ENCODE measurements around the gene UBAC1.

UBAC1 gene

DNA sequence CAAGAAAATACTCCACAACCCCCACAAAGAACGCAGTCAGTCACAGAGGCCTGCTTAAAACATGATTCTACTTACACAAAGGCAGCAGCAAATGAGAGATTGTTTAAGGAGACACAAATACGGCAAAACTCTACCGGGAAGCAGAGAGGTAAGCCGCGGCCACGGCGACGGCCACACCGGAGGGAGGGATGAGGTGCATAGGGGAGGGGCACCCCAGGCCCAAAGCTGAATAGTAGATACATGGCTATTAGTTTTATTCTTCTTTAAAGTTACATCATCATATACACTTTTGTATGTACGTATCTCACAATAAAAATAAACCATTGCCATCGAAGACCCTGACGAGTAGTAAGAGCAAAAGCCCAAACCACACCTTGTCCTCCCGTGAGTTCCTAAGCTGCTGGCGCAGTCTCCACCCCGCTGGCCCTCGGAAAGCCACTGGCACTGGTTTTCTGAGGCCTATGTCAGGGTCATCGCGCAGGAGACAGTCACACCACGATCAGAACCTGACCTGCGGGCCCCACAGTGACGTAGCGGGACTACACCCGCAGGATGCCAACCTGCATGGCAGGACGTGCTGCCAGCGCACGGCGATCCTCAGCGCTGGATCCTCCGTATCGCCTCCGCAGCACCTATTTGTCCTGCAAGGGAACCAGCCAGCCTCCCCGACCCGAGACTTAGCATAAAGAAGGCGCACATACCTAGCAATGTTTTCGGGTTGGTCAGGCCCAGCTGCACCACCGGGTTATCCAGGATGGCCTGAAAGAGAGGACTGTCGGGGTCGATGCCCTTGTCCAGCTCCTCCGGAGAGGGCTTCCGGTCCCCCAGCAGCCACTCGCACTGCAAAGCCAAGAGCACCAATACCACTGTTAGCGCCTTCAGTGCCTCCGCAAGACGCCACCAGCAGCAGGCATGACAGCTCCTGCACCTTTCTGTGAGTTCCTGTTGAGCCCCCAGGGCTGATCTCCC, 23.4 kb downstream of the UBAC1 start:
- no peak for DNase-seq

DNA sequence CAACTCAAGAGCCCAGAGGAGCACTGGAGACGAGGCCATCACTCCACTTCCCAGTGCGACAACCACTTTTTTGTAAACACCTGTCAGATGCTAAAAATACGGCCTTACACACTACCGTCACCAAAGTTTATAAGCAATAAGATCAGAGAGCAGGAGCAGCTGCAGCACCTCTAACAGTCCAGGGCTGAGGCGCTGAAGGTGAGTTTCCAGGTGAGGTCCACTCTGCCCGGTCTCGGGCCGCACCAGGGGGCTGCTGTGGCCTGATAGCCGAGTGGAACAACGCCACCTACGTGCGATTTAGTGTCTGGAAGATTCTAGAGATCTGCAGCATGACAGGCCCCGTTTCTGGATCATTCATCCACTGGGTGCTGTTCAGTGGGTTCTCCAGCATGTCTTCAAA, 28.1 kb downstream of the UBAC1 start:
- no peak for DNase-seq

DNA sequence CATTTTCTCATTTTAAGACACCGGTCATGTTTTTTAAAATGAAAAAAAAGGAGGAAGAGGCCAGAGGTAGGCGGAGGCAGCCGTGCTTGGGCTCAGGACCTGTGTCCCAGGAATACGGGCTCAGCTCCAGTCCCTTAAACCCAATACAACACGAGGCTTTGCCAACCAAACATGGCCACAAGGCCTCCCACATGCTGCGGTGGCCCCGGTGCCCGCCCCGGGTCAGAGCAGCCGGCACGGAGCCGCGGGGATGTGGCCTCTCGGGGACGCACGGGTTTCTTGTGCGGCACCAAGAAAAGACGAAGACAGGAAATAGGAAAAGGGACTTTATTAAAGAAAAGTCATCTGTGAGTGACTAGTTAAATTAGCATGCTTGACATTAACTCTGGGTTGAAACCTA, 28.5 kb downstream of the UBAC1 start:
- no peak for DNase-seq

DNA sequence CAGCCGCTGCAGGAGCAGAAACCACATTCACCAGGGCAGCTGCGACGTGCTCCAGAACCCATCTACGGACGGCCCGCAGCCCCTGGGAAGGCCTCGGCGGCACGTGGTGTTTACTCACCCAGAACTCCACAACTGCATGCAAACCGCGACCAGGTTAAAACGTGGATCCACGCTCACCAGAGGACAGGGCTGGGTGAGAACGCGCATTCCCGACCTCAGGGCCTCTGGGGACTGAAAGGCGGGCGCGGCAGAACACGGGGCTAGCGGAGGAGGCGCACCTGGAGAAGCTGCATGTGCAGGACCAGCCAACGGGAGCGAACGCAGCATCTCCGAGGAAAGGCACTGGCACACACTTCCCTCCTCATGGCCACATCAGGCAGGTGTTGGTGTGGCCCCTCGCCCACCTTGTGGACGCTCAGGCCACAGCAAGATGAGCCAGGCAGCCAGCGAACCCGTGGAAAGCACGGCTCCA, 29.8 kb downstream of the UBAC1 start:
- DNase-seq: no peak

DNA sequence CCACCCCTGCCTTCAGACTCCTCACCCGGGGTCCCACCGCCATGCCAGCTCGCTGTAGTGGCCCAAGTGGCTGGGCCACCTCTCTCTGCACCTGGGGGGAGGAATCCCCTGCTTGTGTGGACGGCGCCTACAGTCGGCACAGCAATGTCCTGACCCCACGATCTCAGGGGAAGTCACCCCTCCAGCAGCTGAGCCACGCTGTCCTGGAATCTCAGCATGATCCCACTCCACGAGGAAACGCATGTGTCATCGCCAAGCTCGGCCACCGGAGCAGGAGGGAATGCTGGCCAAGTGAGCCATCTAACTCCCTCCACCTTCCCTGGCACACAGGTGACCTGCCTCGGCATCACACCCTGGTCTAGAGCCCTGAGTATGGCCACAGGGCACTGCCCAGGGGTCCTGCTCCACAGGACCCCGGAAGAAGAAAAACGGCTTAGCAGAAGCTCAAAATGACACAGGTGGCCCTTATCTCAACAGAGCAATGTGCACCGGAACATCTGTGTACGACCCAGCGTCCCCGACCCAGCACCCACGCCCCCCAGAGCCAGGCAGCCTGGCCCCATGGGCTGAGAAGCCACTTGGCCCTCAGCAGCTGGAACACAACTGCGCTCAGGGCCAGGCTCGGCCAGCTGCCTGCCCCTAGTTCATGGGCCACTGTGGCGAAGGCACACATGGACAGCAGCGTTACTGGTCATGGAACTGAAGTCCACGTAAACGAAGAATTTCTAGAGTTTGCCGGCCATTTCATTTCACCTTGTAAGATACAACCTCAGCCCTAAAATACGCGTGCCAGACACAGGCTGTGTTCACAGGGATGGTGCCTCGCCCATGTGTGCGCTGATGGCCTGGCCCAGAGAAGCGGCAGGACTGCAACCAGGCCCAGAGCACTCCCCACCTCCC, 30.5 kb downstream of the UBAC1 start:
- DNase-seq: no peak

DNA sequence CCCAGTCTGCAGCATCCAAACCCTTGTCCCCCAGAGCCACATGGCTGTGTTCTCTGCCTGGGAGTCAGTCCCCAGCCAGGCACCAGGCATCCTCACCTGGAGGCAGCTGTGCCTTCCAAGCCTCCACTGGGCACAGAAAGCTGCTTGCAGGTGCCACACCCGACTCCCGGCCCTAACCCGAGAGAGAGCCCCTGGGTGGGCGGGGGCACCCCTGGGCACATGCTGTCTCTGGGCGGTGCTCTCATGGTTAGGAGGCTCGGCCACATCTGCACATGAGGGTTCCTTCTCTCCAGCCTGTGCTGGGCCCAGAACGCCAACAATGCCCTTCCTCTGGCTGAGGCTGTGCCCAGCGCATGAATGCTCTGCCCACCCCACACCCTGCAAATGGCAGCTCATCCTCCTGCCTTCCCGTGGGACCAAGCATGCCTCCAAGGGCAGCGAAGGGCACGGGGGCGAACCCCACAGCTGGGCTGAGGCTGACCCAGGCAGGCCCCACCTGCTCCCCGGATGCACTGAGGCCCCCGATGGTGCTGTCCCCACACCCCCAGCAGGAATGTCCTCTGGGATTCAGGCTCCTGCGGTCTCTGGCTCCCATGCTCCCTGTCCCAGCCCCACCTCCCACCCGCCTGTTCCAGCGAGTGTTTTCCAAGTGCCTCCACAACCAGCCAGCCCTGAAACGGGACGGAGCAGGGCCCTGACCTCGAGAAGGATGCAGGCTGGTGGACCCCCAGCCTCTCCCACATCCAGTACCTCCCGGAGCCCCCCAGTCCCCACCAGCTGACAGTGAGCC, 31.3 kb downstream of the UBAC1 start:
- DNase-seq: no peak

DNA sequence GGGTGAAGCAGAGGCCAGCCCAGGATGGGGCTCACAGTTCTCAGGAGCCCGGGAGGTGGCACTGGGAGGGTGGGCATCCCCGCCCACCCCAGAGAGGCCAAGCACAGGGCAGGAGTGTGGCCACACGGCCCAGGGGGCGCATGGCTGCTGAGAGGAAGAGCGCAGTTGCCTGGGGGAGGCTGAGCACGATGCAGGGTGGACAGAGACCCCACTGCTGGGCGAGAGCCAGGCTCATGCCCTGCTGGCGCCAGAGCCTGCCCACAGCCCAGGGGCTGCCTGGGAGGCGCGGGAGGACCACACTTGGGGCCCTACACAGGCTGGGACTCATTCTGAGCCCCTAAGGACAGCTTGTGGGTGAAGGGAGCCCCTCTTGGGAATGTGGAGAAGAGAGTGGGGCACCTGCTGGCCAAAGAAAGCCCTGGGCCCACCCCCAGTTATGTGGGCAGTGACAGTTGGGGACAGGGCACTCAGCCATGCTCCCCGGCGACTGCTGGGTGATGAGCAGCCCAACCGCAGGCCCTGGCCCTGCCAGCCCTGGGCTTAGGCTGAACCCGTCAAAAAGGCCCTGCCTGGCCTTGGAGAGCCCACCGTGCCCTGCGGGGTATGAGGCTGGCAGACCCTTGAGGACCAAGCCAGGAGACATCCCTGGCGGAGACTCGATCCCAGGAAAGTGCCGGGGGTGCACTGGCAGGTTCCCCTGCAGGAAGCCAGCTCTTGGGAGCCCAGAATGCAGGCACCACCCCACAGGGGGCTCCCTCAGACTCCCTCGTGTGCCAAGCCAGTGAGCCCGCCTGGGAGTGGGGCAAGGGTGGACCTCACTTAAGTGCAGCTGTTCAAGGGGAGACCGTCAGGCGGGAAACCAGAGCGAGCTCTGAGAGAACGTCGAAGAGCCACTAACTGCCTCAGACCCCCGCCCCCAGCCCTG, 32.2 kb downstream of the UBAC1 start:
- no peak for DNase-seq

DNA sequence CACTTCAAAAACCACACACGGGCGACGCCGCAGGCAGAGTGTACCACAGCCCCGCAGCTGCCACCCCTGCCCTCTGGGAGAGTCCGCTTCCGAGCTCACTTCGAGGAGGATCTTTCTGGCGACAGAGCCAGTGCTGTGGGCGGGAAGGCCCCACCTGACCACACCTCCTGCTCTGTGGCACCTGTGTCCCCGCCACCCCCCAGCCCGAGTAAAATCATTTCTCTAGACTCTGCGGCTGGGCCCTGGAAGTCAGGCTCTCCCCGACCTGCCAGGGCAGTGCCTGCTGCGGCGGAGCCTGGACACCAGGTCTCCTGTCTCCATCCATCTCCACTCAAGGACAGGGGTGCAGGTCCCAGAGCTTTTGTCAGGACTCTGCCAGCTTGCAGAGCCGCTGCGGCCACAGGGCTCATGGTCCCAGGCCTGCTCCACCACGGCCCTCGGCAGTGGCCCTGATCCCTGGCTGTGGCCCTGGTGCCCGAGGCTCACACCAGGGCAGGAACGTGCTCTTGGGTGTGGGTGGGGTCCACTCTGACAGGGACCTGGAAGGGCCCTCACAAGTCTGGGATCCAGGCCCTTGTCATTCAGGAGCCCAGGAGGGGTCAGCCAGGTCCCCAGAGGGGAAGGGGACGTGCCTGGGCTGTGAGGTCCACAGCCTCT, 33.0 kb downstream of the UBAC1 start:
- no peak for DNase-seq

DNA sequence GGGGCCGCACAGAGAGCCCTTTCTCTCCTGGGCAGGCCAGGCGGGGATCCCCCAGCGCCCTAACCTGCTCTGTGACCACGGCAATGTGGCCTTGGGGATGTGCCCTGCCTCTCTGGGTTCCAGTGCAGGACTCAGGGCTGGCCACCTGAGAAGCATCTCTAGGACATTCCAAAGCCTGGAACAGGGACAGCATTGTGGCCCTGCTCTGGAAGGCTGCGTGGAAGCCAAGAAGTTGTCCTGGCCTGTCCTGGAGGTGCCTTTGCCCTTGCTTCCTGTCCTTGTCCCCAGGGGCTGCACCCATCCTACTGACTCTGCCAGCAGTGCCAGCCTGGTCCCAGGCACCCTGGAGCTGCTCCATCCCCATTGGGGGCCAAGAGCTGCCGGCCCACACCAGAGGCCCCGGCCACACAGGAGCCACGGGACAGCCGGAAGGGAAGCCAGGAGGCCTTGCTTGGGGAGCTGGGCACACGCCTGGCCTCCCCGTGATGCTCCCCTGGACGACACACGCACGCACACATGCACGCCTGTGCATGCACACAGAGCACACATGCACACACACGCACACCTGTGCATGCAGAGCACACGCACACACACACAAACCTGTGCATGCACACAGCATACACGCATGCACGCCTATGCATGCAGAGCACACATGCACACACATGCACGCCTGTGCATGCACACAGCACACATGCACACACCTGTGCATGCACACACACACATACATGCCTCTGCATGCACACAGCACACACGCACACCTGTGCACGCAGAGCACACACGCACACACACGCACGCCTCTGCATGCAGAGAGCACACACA, 33.8 kb downstream of the UBAC1 start:
- DNase-seq: no peak

DNA sequence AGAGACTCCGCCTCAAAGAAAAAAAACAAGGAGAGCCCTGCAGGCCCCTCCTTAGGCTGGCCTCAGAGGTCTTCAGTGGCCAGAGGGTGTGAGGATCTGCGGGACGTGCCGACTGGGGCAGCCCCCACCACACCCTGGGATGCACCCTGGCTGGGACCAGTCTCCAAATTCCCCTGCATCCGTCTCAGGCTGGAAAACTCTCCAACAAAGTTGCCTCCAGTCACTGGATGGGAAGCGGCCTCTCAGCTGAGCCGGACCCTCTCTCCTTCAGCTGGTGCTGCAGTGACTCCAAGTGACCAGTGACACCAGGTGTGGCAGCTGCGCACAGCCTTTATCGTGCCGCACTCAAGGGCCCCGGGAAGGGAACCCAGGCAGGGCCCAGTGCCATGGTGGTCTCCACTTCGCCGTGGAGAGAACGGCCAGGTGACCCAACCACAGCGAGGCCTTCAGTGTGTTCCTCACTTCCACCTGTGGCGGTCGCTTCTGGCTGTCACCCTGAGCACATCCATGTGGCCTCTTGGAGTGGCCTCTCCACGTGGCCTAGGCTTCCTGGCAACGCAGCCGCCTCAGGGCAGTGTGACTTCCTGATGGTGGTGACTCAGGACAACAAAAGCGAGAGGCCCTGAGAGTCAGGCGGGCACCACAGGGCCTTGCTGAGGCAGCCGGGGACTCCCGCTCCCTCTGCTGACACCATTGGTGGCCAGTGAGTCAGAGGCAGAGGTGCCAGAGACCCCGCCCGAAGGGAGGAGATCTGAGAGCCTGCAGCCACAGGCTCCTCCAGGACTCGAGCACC, 34.6 kb downstream of the UBAC1 start:
- no peak for DNase-seq

DNA sequence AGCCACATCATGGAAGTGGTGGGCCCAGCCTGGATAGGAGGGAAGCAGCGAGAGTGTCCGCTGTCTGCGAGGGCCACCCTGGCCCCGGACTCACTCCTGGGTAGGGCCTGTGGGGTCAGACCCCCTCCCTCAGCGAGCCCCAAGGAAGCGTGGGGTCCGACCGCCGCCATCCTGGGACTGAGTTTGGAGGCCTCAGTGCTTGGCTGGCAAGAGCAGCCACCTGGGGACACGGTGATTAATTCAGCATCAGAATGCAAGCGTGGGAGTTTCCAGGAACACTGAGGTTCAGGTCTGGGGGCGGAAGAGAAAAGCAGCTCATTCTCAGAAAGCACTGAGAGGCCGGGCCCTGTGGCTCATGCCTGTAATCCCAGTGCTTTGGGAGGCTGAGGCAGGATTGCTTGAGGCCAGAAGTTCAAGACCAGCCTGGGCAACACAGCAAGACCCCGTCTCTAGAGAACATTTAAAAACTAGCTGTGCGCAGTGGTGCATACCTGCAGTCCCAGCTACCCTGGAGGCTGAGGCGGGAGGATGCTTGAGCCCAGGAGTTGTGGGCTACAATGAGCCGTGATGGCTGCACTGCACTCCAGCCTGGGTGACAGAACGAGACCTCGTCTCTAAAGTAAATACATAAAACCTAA, 35.6 kb downstream of the UBAC1 start:
- DNase-seq: no peak

DNA sequence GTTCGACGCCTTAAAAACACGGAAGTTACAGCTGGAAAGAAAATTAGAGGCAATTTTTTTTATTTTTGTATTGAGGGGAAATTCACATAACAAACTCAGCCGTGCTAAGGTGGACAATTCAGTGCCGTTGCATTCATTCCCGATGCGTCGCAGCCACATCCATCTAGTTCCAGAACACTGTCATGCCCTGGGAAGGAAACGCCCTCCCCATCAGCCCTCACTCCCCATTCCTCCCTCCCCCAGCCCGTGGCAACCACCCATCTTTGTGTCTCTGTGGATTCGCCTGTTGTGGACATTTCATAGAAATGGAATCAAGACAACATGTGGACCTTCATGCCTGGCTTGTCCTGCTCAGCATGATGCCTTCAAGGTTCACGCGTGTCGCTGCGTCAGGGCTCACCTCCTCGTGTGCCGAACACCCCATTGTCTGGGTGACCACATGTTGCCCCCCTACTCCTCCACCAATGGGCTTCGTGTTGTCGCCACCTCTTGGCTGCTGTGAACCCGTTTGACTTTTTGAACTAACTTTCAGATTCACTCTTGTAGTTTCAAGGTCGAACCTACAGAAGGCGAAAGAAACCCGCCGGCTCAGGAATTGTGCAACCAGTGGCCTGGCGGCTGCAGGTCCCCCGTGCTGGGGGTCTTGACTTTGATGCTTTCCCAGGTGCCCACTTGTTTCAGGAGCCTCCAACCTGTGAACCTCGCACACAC, 36.4 kb downstream of the UBAC1 start:
- DNase-seq: no peak

DNA sequence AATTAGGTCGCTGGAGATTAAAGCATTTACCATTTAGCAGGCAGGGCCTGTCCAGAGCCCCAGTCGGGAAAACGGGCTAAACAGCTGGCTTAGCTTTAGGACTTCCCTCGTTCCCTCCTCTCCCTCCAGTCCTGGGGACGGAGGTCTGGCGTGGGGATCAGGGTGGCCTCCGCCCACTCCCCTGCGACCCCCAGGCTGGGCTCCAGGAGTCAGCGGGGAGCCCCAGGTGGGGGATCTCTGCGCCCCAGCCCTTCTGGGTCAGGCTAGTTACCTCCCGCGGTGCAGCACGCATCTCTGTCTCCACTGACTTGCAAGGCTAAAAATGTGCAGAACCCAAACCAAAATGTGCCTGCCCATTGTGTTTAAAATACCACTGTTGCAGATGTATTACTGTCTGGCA, 37.7 kb downstream of the UBAC1 start:
- DNase-seq: no peak

DNA sequence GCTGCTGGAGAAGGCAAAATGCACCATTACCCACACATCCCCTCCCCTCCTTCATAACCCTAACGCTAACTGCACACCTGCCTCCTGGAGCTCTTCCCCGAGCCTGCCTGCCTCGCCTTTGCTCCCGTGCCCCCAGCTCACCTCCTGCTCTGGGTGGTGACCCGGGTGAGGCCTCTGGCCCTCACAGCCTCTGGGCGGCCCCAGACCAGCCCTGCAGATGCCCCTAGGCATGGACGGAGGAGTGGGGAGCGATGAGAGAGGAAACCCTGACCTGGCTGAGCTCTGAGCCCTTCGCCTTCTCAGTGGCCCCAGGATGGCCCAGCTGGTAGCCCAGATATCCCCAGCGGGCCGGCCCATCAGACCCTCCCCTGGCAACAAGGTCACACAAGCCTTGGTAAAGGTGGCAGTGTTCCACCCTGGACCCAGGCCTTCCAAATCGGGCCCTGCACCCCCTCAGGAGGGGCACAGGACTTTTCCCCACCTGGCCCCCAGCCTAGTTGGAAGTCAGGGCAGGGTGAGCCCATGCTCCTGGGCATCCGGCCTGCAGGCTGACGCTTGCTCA, 39.3 kb downstream of the UBAC1 start:
- no peak for DNase-seq

DNA sequence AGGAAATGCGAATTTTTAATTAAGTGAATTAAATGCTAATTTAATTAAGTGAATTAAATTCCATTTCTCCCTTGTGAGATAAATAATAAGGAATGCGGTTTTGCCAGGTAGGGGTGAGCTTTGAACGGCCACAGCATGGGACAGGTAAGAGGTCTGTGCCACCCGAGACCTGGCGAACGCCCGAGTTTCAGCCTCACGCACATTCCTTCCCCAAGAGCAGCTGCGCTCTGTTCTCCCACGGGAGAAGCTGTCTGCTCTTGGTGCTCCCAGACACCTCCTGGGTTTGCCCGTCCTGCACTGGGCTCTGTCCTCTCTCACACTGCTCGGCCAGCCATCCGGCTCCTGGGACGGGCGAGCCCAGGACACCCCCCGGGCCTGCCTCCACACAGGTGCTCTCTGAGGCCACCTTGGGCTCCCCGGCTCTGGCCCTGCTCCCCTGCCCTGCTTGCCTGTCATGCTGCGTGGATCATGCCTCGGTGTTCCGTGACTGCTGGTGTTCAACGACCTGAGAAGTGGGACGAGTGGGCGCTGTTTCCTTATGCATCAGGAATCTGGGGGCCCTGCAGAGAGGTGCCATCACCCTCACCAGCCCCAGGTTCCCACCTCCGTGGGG, 40.1 kb downstream of the UBAC1 start:
- DNase-seq: no peak

DNA sequence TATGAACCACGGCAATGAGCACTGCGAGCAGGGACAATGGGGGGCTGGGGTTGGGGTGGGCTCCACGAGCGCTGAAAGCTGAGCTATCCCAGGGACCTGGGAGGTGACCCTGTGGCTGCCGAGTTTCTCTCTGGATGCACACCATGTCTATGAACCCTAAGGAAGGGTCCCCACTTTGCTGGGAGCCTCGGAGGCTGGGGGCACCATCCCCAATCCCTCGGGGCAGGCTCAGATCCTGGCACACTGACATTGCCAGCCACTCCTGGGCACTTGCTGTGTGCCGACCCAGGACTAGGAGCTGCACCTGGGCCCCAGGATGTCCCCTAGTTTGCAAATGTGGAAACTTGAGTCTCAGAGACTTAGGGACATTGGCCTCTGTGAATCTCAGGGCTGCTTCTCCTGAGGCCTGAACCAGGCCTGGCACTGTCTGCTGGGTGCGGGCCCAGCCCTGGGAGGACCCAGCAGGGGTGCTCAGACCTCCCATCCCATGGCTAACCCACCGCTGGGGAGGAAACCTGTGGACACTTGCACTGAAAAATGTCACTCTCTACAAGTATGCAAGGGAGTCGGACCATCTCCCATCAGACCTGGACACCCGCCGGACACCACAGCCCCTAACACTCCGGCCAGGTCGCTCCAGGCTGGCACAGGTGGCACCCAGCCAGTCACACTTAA, 40.8 kb downstream of the UBAC1 start:
- no peak for DNase-seq

Data from COR-L47 (cell line).